B cell (primary cell): Measurements from ENCODE around the gene GPC2. TPM values are rescaled to one million over a fixed set of nuclear protein-coding genes. Genes with fewer than 3 reads are reported as not detected.

Source experiments
- ATAC-seq: fragments of 200-7000 bp; cut with Tn5 transposase; one replicate; pipeline ENCODE4 v1.10.0; 2021; ENCODE audit warnings: low read depth, mild to moderate bottlenecking, moderate number of reproducible peaks, moderate library complexity
- CTCF ChIA-PET: fragments of 350-600 bp; sonication (Branson Sonifier 250); formaldehyde crosslinking; loops from one replicate; lab custom pipeline; 2021; ENCODE audit warnings: antibody characterized with exemption, inconsistent platforms; lab: Charles Lee
- POLR2A ChIA-PET: fragments of 350-600 bp; sonication (Branson Sonifier 250); formaldehyde crosslinking; loops from one replicate; lab custom pipeline; 2021; ENCODE audit warnings: antibody characterized with exemption; lab: Charles Lee
- DNase-seq: peaks from one replicate; pipeline ENCODE4 v3.0.0; 2013
- H2AFZ ChIP-seq: 2 replicates; pipeline ENCODE4 v1.6.1; 2012; ENCODE audit warnings: mild to moderate bottlenecking, low read depth, low read length; ENCODE audit not compliant: insufficient read depth, poor library complexity, severe bottlenecking
- H3K27ac ChIP-seq, 2 donors: 1 replicate in 1 of 2; 2 replicates in 1 of 2; pipeline ENCODE4 v1.5.1; 2012 to 2013; ENCODE audit warnings: low read length in 2 of 2, mild to moderate bottlenecking in 2 of 2, moderate library complexity in 1 of 2
- H3K27me3 ChIP-seq, 4 experiments: fragments of 200-600 bp in 1 of 4; sonication (generic) in 1 of 4; replicated peaks in 1 of 4; 1 replicate in 2 of 4; 2 replicates in 2 of 4; pipeline versions ENCODE4 v1.6.1 to v1.7.0; 2013 to 2016; ENCODE audit warnings: low read length in 3 of 4, mild to moderate bottlenecking in 2 of 4, mixed read lengths in 1 of 4, moderate library complexity in 1 of 4; ENCODE audit not compliant: insufficient read depth in 4 of 4, control insufficient read depth in 3 of 4; ENCODE audit errors: control extremely low read depth in 1 of 4
- H3K36me3 ChIP-seq, 2 experiments: replicated peaks in 1 of 2; 1 replicate in 1 of 2; 2 replicates in 1 of 2; pipeline versions ENCODE4 v1.6.1 to v1.7.1; 2013; ENCODE audit warnings: low read length in 1 of 2; ENCODE audit not compliant: insufficient read depth in 2 of 2, control insufficient read depth in 1 of 2; ENCODE audit errors: control extremely low read depth in 1 of 2, extremely low read depth in 1 of 2
- H3K4me1 ChIP-seq, 2 donors: fragments of 200-600 bp in 1 of 2; sonication (generic) in 1 of 2; 1 replicate in 1 of 2; 2 replicates in 1 of 2; pipeline versions ENCODE4 v1.5.1 to v1.6.1; 2013 to 2017; ENCODE audit warnings: low read length in 2 of 2; ENCODE audit not compliant: control insufficient read depth in 2 of 2, insufficient read depth in 2 of 2
- H3K4me2 ChIP-seq: replicated peaks from 2 replicates; pipeline ENCODE3; 2012; ENCODE audit warnings: mild to moderate bottlenecking, low read depth, low read length; ENCODE audit not compliant: poor library complexity, severe bottlenecking
- H3K4me3 ChIP-seq, 5 experiments: fragments of 200-600 bp in 1 of 5; sonication (generic) in 1 of 5; 1 replicate in 3 of 5; 2 replicates in 2 of 5; pipeline versions ENCODE4 v1.5.1 to v1.7.0; 2011 to 2016; ENCODE audit warnings: low read length in 4 of 5, mild to moderate bottlenecking in 4 of 5, low read depth in 2 of 5, control low read depth in 1 of 5, moderate library complexity in 1 of 5; ENCODE audit not compliant: insufficient read depth in 1 of 5; ENCODE audit errors: control extremely low read depth in 1 of 5, extremely low read depth in 1 of 5
- H3K79me2 ChIP-seq: fragments of 200-600 bp; sonication (generic); one replicate; pipeline ENCODE4 v1.6.0; 2016; ENCODE audit warnings: low read length; ENCODE audit not compliant: control insufficient read depth, insufficient read depth
- H3K9ac ChIP-seq: fragments of 200-600 bp; sonication (generic); 2 replicates; pipeline ENCODE4 v1.6.1; 2017; ENCODE audit warnings: mild to moderate bottlenecking, low read length, moderate library complexity
- H3K9me3 ChIP-seq, 3 donors: one replicate each; pipeline versions ENCODE4 v1.6.1 to v1.7.1; 2013; ENCODE audit warnings: low read length in 2 of 3; ENCODE audit not compliant: control insufficient read depth in 2 of 3, insufficient read depth in 1 of 3; ENCODE audit errors: control extremely low read depth in 1 of 3
- H4K20me1 ChIP-seq: 2 replicates; pipeline ENCODE4 v1.6.0; 2012; ENCODE audit warnings: mild to moderate bottlenecking, low read length; ENCODE audit not compliant: insufficient read depth, control insufficient read depth, poor library complexity, severe bottlenecking
- H3K27ac Mint-ChIP-seq: one replicate; pipeline ENCODE4 v1.8.0; 2021; ENCODE audit warnings: mixed read lengths
- H3K27me3 Mint-ChIP-seq: one replicate; pipeline ENCODE4 v1.8.0; 2021; ENCODE audit warnings: mixed read lengths
- H3K4me1 Mint-ChIP-seq: one replicate; pipeline ENCODE4 v1.8.0; 2021; ENCODE audit warnings: mixed read lengths
- H3K4me3 Mint-ChIP-seq: one replicate; pipeline ENCODE4 v1.8.0; 2021; ENCODE audit warnings: mixed read lengths
- H3K9me3 Mint-ChIP-seq: one replicate; pipeline ENCODE4 v1.8.0; 2022; ENCODE audit warnings: mixed read lengths; ENCODE audit not compliant: insufficient read depth
- CTCF ChIP-seq: fragments of 200-600 bp; IDR thresholded peaks from one replicate; pipeline ENCODE4 v1.8.0; 2022; ENCODE audit warnings: antibody characterized with exemption, mild to moderate bottlenecking
- EZH2 ChIP-seq: IDR thresholded peaks from 2 replicates; pipeline ENCODE4 v1.6.1; 2012; ENCODE audit warnings: borderline replicate concordance, low read depth, mild to moderate bottlenecking, moderate library complexity, low read length; ENCODE audit not compliant: insufficient read depth, poor library complexity, severe bottlenecking
- WGBS: methylation state at CpG from one replicate; pipeline ENCODE4 v1.1.5; 2013; ENCODE audit warnings: missing lambda C conversion rate; ENCODE audit not compliant: insufficient coverage; 5-methylcytosine and 5-hydroxymethylcytosine counted together
- intact Hi-C: fragments of 100-400 bp; cut with micrococcal nuclease; formaldehyde crosslinking; loops from one replicate; pipeline ENCODE4 v1.10.0; 2022
- polyA plus RNA-seq: library from polyadenylated mRNA; depleted of rRNA; stranded (reverse); fragments of >200 nt; gene quantifications from 2 replicates; pipeline ENCODE4 v1.2.3, GENCODE V29; 2012
- total RNA-seq, 2 donors: library from RNA; stranded (reverse); fragments of 120-200 nt in 1 of 2; gene quantifications; 1 replicate in 1 of 2; 2 replicates in 1 of 2; pipeline versions ENCODE4 v1.2.3 to v1.2.4, GENCODE V29; 2013 to 2022

GPC2 gene
- total and polyA plus RNA-seq, 2 donors (not counting 1 experiment from before 2014, with no cell fraction given), result 3.9 to 4.1 TPM

- Mint-ChIP-seq H3K27ac (peak overlapping the region; percentile 95), H3K27me3 (no peaks in the 10 kb centered on the region), H3K9me3 (no peaks in the 10 kb centered on the region), H3K4me1 (peaks cover 69% of the 10 kb centered on the region), H3K4me3 (peak overlapping the region; percentile 85)
- TF ChIP-seq EZH2 (no peak), CTCF (no peak)
- intact Hi-C loops, result loop anchor here (2.0 to 5.0 kb wide), 3 partner anchors 45 to 140 kb away; partner anchors contain the start of genes GPC2, LAMTOR4, STAG3 and ZNF3
- H3K9me3 ChIP-seq, result no peaks in the 10 kb centered on the region
- H3K4me2 ChIP-seq, result peak overlapping the region; percentile 72
- peaks cover 47% of the 10 kb centered on the region for H3K79me2 ChIP-seq
- DNase-seq (no peak), ATAC-seq (no peak)
- peak overlapping the region in 4 of 5 experiments; percentile 53 to 65 (median 64) for H3K4me3 ChIP-seq
- no peaks in the 10 kb centered on the region for H3K27me3 ChIP-seq
- peak overlapping the region; percentile 97 to 100 for H3K27ac ChIP-seq
- ChIA-PET CTCF (interaction anchor here (0.8 to 9.7 kb wide), 5 partner anchors 33 to 225 kb away, joined by 3 to 93 read pairs (median 6); no protein-coding TSS in a partner anchor), POLR2A (interaction anchor here (0.6 to 2.0 kb wide), 4 partner anchors 9 to 74 kb away, joined by 3 to 11 read pairs (median 4); partner anchors contain the start of gene LAMTOR4)
- peak overlapping the region; percentile 71 for H3K9ac ChIP-seq
- peaks cover 37 to 51% of the 10 kb centered on the region in 2 donors for H3K4me1 ChIP-seq
- peaks cover 0 to 11% of the 10 kb centered on the region in 2 experiments for H3K36me3 ChIP-seq
- H4K20me1 ChIP-seq, result no peaks in the 10 kb centered on the region
- no peak overlapping the region for H2AFZ ChIP-seq
- 73% methylated on average over 13 of the region's 14 CpGs for WGBS
Measured at GRCh38 chr7:100221767-100222444, 44.7 kb upstream of the GPC2 start.
